ENCODE measurements around the gene PKM. TPM values are rescaled to one million over a fixed set of nuclear protein-coding genes. Genes with fewer than 3 reads are reported as not detected.

The PKM gene
- total RNA-seq, 1 experiment from 2014 or later = 1,252 TPM

DNA sequence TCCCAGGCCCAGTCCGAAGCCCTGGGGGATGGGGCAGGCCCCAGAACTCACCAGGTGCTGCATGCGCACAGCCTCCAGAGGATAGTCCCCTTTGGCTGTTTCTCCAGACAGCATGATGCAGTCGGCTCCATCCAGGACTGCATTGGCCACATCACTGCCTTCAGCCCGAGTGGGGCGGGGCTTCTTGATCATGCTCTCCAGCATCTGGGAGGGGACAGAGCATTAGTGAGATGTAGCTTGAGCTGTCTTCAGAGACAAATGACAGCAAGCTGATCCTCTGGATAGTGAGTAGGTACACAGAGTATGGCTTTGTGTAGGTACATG is 24.4 kb downstream of the PKM start:
- DNase-seq (ENCODE audit: low read depth, low spot score) = no peak
- in situ Hi-C loops (cut with HindIII; ENCODE audit: low pct_unique_long_range_greater_than_20kb, low sequenced_read_pairs) = no loop called here

DNA sequence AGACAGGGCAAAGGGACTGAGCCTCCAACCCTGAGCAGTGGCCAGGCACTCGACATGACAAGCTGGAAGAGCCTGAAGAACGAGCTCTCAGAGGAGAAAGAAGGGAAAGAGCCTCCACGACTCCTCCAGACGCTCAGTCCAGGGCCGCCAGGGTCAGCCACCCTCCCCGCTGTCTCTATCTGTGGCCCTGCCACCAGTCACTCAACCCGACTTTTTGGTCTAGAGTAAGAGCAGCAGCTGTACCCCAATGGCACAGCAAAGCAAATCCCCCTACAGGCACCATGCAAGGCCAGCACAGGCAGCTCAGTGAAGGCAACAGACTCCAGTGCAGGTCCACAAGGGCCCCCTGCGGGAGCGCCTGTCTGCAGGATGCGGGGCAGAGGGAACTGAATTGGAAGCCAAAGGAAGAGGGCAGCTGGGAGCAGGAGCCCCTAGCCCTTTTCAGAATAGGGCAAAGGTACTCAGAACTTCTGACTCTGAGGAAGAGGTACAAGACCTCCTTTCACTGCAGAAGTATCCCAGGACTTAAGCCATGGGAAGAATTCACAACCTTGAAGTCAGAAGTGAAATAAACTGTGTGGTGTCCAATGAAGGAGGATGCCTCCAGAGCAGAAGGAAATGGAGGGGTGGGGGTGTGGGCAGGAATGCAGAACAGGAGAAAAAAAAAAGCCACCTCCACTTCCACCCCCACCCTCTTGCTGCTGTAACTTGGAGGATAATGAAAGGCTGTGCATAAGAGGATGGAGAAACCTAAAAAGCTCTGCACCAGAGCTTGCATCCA is 24.9 kb downstream of the PKM start:
- in situ Hi-C loops (cut with HindIII; ENCODE audit: low pct_unique_long_range_greater_than_20kb, low sequenced_read_pairs) = no loop called here
- DNase-seq (ENCODE audit: low read depth, low spot score) = no peak

DNA sequence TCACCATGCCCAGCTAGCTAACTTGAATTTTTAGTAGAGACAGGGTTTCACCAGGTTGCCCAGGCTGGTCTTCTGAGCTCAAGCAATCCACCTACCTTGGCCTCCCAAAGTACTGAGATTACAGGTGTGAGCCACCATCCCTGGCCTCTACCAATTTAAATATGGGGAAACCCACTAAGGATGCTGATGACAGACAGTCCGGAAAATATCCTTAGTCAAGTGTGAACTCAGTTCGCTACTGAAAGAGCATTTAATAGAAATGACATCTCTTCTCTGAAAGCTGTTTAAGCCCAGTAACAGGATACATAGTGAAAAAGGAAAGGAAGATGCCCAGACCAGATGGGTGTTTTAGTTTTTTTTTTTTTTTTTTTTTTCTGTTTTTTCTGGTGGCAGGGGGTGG is 25.7 kb downstream of the PKM start:
- DNase-seq (ENCODE audit: low read depth, low spot score) = no peak
- in situ Hi-C loops (cut with HindIII; ENCODE audit: low pct_unique_long_range_greater_than_20kb, low sequenced_read_pairs) = no loop called here

DNA sequence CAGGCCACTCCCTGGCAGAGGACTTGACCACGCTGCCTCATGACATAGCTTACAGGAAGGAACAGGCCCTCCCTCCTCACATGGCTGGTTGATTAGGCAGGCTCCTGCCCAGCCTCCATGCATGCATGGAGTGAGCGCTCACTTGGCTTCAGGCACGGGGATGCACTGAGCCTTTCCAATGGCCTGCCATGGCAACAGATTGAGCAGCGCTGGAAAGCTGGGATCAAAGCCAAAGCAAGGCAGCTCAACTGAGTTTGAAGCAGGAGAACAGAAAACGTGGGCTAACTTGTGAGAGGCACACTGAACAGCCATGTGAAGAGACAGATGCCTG is 27.5 kb downstream of the PKM start:
- in situ Hi-C loops (cut with HindIII; ENCODE audit: low pct_unique_long_range_greater_than_20kb, low sequenced_read_pairs) = no loop called here
- DNase-seq (ENCODE audit: low read depth, low spot score) = peak; percentile 60

DNA sequence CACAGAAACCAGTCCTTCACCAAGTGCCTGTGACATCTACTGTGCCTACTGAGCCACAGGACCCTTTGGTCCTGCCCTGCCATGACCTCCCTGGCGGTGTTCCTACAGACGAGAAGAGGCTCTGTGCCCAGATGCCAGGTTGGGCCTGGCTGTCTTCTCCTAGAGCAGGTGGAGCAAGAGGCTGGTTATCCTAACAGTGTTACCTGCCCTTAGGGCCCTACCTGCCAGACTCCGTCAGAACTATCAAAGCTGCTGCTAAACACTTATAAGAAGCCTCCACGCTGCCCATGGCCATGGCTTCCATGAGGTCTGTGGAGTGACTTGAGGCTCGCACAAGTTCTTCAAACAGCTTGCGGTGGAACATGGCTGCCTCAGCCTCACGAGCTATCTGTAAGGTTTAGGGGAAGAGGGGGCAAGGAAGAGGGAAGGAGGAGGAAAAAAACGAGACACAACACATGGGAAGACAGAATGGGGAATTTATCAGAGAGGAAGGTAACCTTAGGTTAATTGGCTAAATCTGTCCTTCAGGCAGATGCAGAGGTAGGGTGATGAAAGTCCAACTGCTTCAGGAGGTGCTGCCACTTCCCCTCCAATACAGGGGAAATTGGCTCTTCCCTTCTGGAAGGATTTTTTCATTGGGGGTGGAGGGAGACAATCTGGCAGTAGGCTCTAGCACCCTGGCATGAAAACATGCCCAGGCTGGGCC is 28.0 kb downstream of the PKM start:
- no peak for DNase-seq (ENCODE audit: low read depth, low spot score)
- in situ Hi-C loops (cut with HindIII; ENCODE audit: low pct_unique_long_range_greater_than_20kb, low sequenced_read_pairs) = no loop called here

DNA sequence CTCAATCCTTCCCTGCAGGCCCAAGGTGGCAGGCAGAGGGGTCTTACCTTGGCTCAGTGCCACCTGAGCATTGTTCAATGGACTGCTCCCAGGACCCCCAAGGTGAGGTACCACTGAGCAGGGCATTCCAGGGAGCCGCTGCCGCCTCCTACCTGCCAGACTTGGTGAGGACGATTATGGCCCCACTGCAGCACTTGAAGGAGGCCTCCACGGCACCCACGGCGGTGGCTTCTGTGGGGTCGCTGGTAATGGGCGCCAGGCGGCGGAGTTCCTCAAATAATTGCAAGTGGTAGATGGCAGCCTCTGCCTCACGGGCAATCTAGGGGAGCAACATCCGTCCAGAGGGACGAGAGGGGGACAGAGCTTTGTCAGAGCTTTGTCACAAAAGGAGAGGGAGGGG is 28.7 kb downstream of the PKM start:
- in situ Hi-C loops (cut with HindIII; ENCODE audit: low pct_unique_long_range_greater_than_20kb, low sequenced_read_pairs) = no loop called here
- no peak for DNase-seq (ENCODE audit: low read depth, low spot score)

DNA sequence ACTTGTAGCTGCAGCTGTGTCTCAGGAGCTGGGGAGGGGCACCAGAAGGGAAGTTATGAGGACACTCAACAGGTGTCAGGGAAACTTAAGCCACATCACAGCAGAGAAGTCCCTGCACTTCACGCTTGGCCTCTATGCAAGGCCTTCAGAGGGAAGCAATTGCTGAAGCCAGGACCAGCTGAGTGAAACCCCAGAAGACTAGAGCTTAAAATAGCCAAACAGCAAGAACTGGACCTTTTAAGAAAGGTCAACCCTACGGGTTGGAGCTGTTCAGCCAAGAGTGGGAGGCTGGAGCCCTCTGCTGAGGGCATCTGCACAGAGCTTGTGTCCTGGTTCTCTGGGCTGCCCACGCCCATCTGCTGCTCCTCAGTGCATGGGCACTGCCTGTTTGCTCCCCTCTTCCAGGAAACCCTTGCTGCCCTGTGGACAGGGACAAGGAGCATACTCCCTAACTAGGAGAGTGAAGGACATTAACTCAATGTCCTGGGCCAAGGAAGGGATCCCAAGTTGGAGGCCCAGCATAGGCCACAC is 29.5 kb downstream of the PKM start:
- no peak for DNase-seq (ENCODE audit: low read depth, low spot score)
- in situ Hi-C loops (cut with HindIII; ENCODE audit: low pct_unique_long_range_greater_than_20kb, low sequenced_read_pairs) = no loop called here

DNA sequence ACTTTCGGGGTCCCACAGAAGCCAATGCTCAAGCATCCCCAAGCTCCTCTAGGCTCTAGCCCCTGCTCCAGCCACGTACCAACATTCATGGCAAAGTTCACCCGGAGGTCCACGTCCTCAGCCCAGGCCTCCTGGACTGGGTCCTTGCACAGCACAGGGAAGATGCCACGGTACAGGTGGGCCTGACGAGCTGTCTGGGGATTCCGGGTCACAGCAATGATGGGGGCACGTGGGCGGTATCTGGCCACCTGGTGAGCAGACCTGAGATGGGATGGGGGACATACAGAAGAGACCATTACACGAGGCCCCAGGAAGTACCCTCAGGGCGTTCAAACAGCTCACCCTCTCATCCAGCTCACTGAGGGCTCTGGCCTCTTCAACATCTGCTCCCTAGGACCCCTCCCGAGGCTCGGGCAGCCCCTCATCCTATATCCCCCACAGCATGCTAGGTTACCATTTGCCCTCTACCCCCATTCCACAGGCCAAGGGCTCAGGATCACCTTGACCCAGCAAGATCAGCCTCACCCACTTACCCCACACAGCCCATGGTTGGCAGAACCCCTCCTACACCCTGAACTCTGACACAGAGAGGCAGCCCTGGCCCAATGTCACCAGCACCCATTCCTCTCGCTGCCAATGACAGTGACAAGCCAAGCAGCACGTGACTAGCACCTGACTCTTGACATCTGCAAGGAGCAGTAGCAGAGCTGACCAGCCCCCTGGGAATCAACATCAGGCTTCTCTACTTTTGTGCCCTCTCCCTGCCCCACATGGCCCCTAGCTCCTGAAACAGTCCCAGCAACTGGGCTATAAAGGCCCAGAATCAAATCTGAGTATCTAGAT is 30.4 kb downstream of the PKM start:
- in situ Hi-C loops (cut with HindIII; ENCODE audit: low pct_unique_long_range_greater_than_20kb, low sequenced_read_pairs) = no loop called here

DNA sequence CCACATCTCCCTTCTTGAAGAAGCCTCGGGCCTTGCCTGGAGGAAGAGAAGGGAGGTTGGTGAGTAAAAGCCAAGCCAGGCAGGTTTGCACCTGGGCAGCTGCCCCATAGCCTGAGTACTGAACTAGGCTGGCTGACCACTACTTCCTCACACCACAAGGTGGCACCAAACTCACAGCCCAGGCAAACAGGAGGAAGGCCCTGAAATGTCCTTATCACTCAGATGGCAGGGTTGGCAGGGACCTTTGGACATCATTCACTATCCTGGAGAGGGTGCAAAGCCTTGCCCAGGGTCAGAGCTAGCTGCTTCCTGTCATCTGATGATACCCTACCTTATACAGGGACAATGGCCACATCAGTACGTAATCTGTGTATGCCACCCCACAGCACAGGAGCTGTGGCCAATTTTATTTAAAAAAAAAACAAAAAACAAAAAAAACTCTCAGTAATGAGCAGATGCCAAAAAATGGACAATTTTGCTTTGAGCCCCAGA is 31.2 kb downstream of the PKM start:
- peak; percentile 84 for DNase-seq (ENCODE audit: low read depth, low spot score)
- in situ Hi-C loops (cut with HindIII; ENCODE audit: low pct_unique_long_range_greater_than_20kb, low sequenced_read_pairs) = no loop called here

More for the DNA sequence above, 30.4 kb downstream of the PKM start:
- no peak for DNase-seq (ENCODE audit: low read depth, low spot score)

DNA sequence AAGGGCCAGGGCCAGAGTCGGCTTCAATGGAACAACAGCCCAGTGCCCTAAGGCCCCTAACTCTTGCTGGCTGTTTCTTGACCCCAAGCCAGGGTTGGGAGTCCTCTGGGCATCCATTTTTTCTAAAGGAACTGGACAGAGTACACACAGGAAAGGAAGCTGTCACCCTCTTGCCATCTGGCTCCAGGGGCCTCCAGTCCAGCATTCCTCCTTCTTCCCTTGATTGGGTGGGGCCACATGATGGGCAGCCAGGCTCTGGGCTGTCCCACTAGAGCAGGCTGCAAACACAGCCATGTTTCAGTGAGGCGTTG is 31.8 kb downstream of the PKM start:
- in situ Hi-C loops (cut with HindIII; ENCODE audit: low pct_unique_long_range_greater_than_20kb, low sequenced_read_pairs) = no loop called here
- no peak for DNase-seq (ENCODE audit: low read depth, low spot score)

DNA sequence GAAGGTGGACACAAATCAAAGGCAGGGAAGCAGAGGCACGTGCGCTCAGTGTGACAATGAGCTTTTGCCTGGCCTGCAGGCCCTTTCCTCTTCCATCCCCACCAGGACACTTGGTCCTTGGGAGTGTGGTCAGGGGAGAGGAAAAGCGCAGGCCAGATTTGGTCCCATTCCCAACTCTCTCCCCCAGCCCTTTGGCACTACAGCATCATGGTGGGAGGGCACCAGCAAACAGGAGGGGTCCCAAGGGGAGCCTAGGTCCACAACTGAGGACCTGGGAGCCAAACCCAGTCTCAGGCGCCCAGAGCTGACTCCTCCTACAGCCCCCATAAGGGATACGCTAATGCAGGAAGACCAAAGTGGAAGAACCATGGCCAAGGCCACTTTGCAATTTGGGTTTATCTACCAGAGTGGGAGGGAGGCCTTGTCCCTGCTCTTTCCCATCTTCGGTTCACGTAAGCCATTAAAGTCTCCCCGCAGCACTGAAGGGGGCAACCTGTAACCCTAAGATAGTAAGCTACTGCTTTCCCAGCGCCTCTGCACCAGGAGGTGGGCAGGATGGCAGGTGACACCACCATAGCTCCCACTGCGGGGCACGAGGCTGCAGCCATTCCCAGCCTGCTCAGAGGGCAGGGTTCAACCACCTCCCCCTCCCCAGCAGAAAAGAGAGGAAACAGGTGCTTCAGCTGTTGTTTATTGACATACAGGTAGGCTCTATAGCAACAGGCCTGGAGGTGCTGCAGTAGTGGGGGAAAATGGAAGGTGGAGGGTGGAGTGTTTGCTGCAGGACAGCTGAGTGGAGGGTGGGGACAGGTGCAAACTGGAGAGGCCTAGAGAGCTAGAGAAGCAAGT is 32.4 kb downstream of the PKM start:
- in situ Hi-C loops (cut with HindIII; ENCODE audit: low pct_unique_long_range_greater_than_20kb, low sequenced_read_pairs) = no loop called here
- no peak for DNase-seq (ENCODE audit: low read depth, low spot score)

DNA sequence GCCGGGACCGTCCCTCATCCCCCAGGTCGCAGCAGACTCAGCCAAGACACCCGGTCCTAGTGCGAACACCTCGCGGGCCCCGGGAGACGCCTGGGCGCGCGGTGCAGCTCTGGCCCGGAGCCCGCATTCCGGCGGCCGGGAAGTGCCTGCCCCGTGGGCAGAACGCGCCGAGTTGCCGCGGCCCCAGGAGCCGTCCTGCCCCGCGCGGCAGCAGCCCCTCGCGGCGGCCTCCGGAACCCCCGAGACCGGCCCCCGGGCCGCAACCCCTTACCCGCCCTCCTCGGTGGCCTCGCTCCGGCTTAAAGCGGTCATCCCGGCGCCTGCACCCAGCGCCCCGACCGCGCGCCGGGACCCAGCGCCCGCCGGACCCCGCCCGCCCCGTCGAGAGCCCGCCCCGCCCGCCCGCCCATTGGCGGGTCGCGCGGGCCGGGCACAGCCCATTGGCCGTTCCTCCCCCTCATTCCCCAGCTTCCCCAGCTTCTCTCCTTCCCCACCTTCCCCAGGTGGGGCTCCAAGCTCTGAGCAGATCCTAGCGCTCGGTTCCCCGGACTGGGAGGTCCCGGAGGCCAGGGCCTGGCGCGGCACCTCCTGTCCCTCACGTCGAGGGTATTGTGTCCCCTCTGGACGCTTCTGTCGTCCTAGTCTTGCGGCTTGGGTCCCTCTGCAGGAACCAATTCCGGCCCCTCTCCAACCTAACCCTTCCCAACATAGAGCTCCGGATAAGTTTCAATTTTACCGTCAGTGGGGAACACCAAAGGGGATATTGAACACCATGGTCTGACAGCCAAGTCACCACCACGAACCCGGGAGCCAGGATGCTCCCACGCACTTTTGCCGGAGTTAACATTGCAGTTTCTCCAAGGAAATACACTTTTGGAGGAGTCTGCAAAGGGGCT is 33.3 kb downstream of the PKM start, which contains the start of gene GRAMD2A:
Gene GRAMD2A, minus strand, starts transcription at position 328 of the 896 bp plus-strand sequence.
- in situ Hi-C loops (cut with HindIII; ENCODE audit: low pct_unique_long_range_greater_than_20kb, low sequenced_read_pairs) = no loop called here
- no peak for DNase-seq (ENCODE audit: low read depth, low spot score)

DNA sequence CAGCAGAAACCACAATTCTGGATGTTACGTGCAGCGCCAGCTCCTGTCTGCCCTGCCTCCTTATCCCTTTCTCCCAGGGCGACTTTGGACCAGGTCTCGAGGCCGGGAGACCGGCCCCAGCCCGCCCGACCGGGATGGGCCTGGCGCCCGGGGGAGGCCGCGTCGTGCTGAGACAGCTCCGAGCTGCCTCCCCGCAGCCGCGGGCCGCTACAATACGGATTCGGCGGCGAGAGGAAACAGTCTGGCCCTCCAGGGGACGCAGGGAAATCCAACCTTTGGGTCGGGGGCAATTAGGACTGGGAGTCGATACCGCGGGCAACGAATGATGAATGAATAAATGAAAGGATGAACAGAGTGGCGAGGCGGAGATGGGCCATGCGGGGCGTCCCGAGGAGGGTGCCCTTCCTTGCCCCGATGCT is 33.9 kb downstream of the PKM start:
- DNase-seq (ENCODE audit: low read depth, low spot score) = no peak
- in situ Hi-C loops (cut with HindIII; ENCODE audit: low pct_unique_long_range_greater_than_20kb, low sequenced_read_pairs) = no loop called here

DNA sequence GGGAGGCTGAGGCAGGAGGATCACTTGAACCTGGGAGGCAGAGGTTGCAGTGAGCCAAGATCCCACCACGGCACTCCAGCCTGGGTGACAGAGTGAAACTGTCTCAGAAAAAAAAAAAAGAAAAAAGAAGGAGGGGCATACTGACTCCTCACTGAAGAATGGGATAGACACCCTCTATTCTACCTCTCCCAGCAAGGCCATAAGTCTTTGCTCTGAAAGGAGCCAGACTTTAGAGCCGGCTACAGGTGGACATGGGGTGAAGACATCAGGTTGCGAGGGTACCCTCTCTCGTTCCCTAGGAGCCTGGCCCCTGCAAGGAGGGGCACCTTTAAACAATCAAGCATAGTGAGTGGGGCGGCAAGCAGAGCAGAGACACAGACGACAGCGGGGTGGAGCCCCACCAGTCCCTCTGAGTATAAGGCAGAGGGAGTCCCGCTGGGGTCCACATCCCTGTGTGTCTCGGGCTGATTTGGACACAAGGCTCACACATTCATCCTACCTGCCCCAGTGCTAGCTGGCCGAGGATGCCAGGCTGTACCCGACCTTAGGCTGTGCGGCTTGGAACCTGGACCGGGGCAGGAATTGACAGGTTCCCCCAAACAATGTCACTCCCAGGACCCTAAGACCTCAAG is 34.5 kb downstream of the PKM start:
- in situ Hi-C loops (cut with HindIII; ENCODE audit: low pct_unique_long_range_greater_than_20kb, low sequenced_read_pairs) = no loop called here
- no peak for DNase-seq (ENCODE audit: low read depth, low spot score)

DNA sequence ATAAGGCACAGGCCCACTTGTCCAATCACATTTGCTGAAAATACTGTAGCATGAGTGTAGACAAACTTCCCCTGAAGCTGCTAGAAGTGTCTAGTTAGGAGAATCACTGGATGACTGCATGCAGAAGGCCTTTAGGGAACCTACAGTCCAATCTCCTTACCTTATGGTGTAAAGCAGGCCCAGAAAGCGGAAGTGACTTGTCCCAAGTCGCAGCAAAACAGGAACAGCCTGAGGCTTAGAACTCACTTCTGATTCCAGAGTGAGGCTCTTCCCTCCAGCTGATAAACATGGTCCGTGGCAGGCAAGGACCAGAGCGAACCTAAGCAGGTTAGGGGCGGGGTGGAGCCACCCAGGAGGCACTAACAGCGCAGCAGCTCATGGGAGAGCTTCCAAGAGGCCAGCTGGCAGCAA is 35.9 kb downstream of the PKM start:
- no peak for DNase-seq (ENCODE audit: low read depth, low spot score)
- in situ Hi-C loops (cut with HindIII; ENCODE audit: low pct_unique_long_range_greater_than_20kb, low sequenced_read_pairs) = no loop called here

DNA sequence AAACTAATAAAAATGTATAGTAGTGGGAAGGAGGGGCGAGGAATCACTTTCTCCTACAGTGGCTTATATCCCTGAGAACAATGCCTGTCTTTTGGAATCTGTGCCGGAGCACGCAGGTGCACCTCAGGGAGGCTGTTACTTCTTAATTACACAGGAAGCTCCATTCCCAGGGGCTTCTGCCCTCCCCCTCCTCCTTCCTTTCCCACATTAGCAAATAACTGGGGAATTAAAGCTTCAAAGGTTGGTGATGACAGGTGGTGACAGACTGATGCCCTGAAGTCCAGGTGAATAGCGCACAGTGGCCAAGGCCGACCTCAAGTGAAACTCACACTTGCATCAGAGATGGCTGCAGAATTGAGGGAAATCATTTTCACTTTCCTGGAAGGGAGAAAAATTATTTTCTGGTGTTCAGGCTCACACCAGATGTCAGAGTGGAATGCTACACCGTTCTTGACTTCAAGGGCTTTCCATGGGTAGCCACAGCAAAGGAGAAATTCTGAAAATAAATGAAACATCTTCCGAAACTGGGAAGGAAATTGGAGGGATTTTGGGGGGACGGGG is 37.1 kb downstream of the PKM start:
- in situ Hi-C loops (cut with HindIII; ENCODE audit: low pct_unique_long_range_greater_than_20kb, low sequenced_read_pairs) = no loop called here
- no peak for DNase-seq (ENCODE audit: low read depth, low spot score)

All from SK-MEL-5 (cell line).